Glomerular endothelial cell (primary cell): ENCODE data around the gene SYT17. TPM values are rescaled to one million over a fixed set of nuclear protein-coding genes. Genes with fewer than 3 reads are reported as not detected.

Source experiments
- DNase-seq: peaks from one replicate; pipeline ENCODE4 v3.0.0-alpha.2; 2011; ENCODE audit warnings: low read depth, low spot score; ENCODE audit errors: extremely low read depth
- total RNA-seq: library from RNA; depleted of rRNA; stranded (reverse); fragments of >200 nt; gene quantifications from 2 replicates; pipeline ENCODE4 v1.2.3, GENCODE V29; 2015

SYT17 gene
- total RNA-seq, 1 donor from 2014 or later, result 5.8 TPM

- DNase-seq, result no peak
Measured at GRCh38 chr16:19137201-19138128, 30.6 kb upstream of the SYT17 start.

DNA sequence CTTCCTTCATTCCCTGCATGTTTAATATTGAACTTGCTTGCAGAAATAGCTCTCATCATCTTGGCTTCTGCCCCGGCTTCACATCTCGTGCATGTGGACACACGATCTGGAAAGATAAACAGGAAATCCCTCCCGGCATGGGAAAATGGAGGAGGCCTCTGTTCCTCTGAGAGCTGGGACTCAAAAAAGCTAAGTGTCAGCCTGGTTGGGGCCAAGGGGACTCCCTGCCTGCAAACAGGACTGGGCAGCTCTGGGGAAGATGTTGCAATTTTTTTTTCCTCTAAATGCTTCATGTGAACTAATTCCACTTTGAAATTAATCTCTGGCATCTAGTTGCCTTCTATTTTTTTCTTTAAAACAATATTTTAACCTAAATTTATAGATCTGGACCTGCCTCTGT, 29.4 kb upstream of the SYT17 start:
- DNase-seq, result no peak

DNA sequence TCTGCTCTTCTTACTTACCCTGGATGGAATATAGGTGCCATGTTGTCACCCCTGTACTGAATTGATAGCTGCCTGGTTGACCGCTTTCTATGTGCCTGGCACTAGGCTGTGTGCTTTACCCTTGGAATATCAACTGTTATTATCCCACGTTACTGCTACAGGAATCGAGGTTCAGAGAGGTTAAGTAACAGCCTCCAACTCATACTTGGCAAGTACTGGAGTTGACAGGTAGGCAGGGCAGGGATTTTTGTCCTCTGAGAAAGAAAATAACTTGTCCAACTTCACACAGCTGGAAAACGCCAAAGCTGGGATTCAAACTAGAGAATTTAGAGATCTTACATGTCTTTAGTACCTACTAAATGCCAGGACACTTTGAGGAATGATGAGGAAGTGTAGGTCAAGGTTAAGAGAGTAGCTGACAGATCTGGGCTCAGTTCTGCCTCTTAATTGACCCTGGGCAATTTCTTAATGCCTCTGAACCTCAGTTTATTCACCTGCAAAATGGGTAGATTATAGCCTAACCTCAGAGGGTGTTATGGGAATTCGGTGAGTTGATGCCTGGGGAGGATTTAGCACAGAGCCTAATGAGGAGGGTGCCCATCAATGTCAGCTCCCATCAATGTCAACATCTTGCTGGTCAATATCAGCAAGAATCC, 28.5 kb upstream of the SYT17 start:
- DNase-seq, result no peak

- DNase-seq, result no peak
Measured at GRCh38 chr16:19140396-19140795, 27.6 kb upstream of the SYT17 start.

DNA sequence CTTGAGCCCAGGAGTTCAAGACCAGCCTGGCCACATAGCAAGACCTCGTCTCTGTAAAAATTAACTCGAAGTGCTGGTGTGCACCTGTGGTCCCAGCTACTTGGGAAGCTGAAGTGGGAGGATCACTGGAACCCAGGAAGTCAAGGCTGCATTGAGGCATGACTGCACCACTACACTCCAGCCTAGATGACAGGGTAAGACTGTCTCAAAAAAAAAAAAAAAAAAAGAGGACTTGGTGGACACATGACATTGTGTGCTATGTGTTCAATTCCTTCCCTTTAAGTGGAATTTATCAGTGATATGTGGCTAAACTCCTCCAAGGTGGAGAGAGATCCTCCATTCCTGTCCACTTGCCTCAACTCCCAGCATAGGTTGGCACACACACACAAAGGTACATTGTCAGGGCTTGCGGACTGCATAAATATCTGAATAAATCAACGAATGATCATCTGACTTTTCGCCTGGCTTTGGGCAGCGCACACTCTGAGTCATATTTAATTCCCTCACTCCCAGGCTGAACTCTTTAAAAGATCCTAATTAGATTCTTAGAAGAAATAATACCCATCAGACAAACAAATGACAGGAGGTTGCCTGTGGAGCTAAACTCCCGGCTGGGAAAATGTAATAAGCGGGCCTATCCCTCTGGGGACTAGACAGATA, 25.0 kb upstream of the SYT17 start:
- no peak for DNase-seq

GRCh38 chr16:19143599-19143956, 24.5 kb upstream of the SYT17 start:
- DNase-seq, result no peak

GRCh38 chr16:19145010-19145409, 23.0 kb upstream of the SYT17 start:
- no peak for DNase-seq

DNA sequence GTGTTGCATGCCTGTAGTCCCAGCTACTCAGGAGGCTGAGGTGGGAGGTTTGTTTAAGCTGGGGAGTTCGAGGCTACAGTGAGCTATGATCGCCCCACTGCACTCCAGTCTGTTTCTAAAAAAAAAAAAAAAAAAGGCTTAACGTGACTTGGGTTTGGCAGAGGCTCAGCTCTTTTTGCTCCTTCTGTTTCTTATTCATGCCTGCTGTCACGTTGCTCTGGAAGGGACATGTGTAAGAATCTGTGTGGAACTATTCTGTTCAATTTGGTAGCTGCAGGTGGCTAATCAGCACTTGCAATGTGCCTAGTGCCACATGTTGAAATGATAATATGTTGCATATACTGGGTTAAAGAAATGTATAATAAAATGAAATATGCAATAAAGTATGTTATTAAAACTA, 20.9 kb upstream of the SYT17 start:
- DNase-seq, result no peak

DNA sequence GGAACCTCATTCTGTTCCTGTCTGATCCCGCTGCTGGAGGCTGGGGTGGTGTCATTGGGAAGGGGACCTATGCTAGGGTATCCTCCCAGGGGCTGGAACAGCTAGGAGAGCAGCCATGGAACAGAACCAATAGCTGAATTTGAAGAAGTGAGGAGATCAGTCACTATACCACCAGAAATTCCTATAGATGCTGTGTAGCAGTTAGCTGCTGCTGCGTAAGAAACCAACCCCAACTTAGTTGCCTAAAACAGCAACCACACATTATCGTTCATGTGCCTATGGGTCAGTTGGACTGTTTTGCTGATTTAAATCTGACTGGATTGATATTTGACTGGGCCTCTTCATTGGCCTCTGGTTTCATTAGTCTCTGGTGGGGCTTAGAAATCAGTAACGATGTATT, 20.4 kb upstream of the SYT17 start:
- no peak for DNase-seq

GRCh38 chr16:19148189-19148588, 19.9 kb upstream of the SYT17 start:
- no peak for DNase-seq

DNA sequence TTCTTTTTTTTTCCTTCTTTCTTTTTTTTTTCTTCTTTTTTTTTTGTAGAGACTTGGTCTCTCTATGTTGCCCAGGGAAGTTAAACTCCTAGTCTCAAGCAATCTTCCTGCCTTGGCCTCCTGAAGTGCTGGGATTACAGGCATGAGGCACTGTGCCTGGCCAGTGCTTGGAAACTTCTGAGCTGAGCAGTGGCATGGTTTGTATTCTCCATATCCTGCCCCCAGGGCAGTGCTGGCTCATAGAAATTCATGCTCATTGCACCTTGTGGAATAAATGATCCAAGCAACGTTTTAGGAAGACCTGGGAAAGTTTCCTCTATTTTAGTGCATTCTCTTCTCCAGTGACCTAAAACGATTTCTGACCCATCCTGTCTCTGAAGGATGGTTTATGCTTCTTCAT, 16.7 kb upstream of the SYT17 start:
- DNase-seq, result no peak

- DNase-seq, result no peak
Measured at GRCh38 chr16:19152042-19152441, 16.0 kb upstream of the SYT17 start.

DNA sequence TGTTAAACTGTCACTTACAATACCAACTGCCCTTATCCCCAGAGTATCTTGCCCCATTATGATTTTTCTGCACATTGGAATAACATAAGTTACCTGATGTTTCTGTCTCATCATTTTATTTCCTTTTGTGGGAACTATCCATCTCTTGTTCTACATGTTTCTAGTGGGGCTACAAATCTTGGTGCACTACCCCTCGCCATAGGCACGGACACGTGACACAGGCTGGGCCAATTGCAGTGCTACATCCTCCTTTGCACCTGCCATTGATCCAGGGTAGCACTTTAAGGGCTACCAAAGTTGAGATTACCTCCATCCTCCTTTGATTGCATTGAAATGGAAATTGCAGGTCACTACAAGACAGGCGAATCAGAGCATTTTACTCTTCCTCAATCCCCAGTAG, 14.2 kb upstream of the SYT17 start:
- no peak for DNase-seq

- no peak for DNase-seq
Measured at GRCh38 chr16:19162085-19162484, 6.0 kb upstream of the SYT17 start.

DNA sequence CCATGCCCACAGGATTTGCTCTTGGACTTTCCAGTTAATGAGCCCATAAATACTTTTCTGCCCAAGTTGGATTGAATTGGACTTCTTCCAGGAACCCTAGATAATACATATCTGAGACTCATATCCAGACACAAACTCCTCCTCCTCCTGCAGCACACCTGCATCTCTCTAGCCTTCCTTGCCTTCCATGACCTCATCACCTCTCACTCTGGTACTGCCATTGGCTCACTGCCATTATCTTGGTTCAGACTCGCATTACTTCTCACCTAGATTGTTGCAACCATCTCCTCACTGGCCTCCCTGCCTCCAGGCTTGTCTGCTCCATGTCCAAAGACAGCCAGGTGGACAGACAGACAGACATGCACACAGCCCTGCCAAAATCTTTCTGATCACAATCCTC, 4.8 kb upstream of the SYT17 start:
- no peak for DNase-seq

GRCh38 chr16:19164285-19164684, 3.8 kb upstream of the SYT17 start:
- no peak for DNase-seq

GRCh38 chr16:19165101-19165500, 2.9 kb upstream of the SYT17 start:
- DNase-seq, result no peak

- no peak for DNase-seq
Measured at GRCh38 chr16:19166500-19166899, 1.5 kb upstream of the SYT17 start.

DNA sequence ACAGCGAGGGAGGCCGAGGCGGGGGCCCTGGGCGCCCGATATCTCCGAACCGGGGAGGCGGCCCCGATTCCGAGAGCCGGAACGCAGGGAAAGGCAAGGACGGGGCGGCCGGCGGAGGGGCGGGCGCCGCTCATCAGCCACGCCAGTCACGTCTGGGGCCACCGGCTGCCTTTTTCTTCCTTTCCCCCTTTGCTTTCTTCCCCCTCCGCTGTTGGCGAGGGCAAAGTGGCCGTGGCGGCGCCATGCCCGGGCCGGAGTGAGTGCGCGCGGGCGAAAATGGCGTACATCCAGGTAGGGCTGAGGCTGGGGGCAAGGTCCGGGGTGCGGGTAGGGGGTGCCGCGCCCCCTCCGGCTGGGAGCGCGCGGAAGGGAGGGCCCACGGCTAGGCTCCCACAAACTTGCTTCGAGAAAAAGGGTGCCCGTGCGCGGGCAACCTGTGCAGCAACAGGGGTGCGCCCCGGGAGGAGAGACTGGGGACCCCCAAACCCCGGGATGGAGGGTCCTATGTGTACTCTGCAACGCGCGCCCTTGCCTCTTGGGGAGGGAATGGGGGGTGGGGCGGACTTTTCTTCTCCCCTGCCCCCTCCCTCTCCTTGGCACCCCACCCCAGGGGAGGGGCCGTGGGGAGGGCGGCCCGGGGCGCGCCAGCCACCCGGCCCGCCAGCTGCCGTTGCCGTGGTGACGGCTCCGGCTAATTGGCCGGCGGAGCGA, 486 bp downstream of the SYT17 start:
- no peak for DNase-seq

GRCh38 chr16:19169082-19169639, 1.1 kb downstream of the SYT17 start:
- no peak for DNase-seq
